Psoas muscle (tissue), 8 donors: ENCODE results near the gene FYB1. TPM values are rescaled to one million over a fixed set of nuclear protein-coding genes. Genes with fewer than 3 reads are reported as not detected.
A peak's percentile ranks its signal among the peaks of the same experiment; 100 is the strongest.

Experiments
- ATAC-seq, 4 donors: fragments of 200-7000 bp; cut with Tn5 transposase; one replicate each; pipeline ENCODE4 v1.9.1; 2020; ENCODE audit warnings: moderate library complexity in 3 of 4, mild to moderate bottlenecking in 2 of 4
- DNase-seq, 2 donors: peaks; one replicate each; pipeline ENCODE4 v3.0.0-alpha.2; 2020
- H3K27ac ChIP-seq: fragments of 200-600 bp; one replicate; pipeline ENCODE4 v1.8.0; 2022
- H3K27me3 ChIP-seq, 3 donors: fragments of 200-600 bp in 1 of 3; one replicate each; pipeline versions ENCODE4 v1.6.1 to v1.8.0; 2013 to 2022; ENCODE audit warnings: low read length in 2 of 3, mild to moderate bottlenecking in 2 of 3, moderate library complexity in 1 of 3; ENCODE audit not compliant: insufficient read depth in 3 of 3
- H3K36me3 ChIP-seq, 2 donors: fragments of 200-600 bp in 1 of 2; one replicate each; pipeline versions ENCODE4 v1.6.1 to v1.8.0; 2013 to 2022; ENCODE audit warnings: low read depth in 1 of 2, mild to moderate bottlenecking in 1 of 2, moderate library complexity in 1 of 2; ENCODE audit not compliant: insufficient read depth in 1 of 2
- H3K4me1 ChIP-seq: fragments of 200-600 bp; one replicate; pipeline ENCODE4 v1.8.0; 2022
- H3K4me3 ChIP-seq: fragments of 200-600 bp; one replicate; pipeline ENCODE4 v1.8.0; 2022; ENCODE audit warnings: mild to moderate bottlenecking
- H3K9me3 ChIP-seq: fragments of 200-600 bp; one replicate; pipeline ENCODE4 v1.8.0; 2022
- CTCF ChIP-seq: fragments of 200-600 bp; IDR thresholded peaks from one replicate; pipeline ENCODE4 v1.8.0; 2022; ENCODE audit warnings: antibody characterized with exemption
- WGBS, 3 donors: extraction: QIAGEN DNeasy Blood & Tissue Kit; methylation state at CpG; one replicate each; pipeline versions ENCODE4 v1.1.6 to v1.1.7; 2013; 5-methylcytosine and 5-hydroxymethylcytosine counted together
- intact Hi-C, 2 donors: fragments of 100-400 bp; cut with DNase I; formaldehyde crosslinking; loops; one replicate each; pipeline versions ENCODE4 v1.11.0 to v1.14.2; 2022
- polyA plus RNA-seq, 3 donors: library from polyadenylated mRNA; stranded (reverse); fragments of 200-250 nt; gene quantifications; one replicate each; pipeline ENCODE4 v1.2.3, GENCODE V29; 2013
- total RNA-seq, 4 donors: library from RNA; stranded (reverse); fragmentation: NEBNext Ultra II Directional in 2 of 4; extraction: Animal tissue kit (Norgen Biotek cat#: 25700) in 2 of 4; gene quantifications; one replicate each; pipeline versions ENCODE4 v1.2.1 to v1.2.4, GENCODE V29; 2021 to 2023
- donor health status: healthy with polysubstance abuse.
- donor health status: DM: no; HTN: no; CAD: no; lungs with moderate emphysema.
- donor health status: Bipolar disorder and iron deficiency.
- donor health status: healthy.
- donor health status: DM: yes; HTN: yes; CAD: no.
- donor health status: DM: no; HTN: no; CAD: no.
- donor health status: DM: no; HTN: no; CAD: no.
- donor health status: DM: yes; HTN: yes; CAD: no.

Gene FYB1
- total and polyA plus RNA-seq, 7 donors = 0.22 to 3.2 (median 1.3) TPM

GRCh38 chr5:39157701-39158100 is 61.7 kb downstream of the FYB1 start:
- ATAC-seq (no peak), DNase-seq (no peak)
- Histone ChIP-seq H3K4me3 (no peak overlapping the region), H3K9me3 (no peaks in the 10 kb centered on the region), H3K4me1 (peaks cover 11% of the 10 kb centered on the region), H3K27ac (no peak overlapping the region), H3K36me3 (no peaks in the 10 kb centered on the region), H3K27me3 (no peaks in the 10 kb centered on the region)
- TF ChIP-seq CTCF = no peak
- intact Hi-C loops = no loop called here

- DNase-seq (no peak), ATAC-seq (no peak)
- no peak for TF ChIP-seq CTCF
- Histone ChIP-seq H3K27me3 (no peaks in the 10 kb centered on the region), H3K9me3 (no peaks in the 10 kb centered on the region), H3K4me3 (no peak overlapping the region), H3K36me3 (no peaks in the 10 kb centered on the region), H3K27ac (no peak overlapping the region), H3K4me1 (peaks cover 9% of the 10 kb centered on the region)
- 58 to 69% (median 61%) methylated on average over 4 of the region's 4 CpGs for WGBS, 3 donors
- intact Hi-C loops = no loop called here
Measured at GRCh38 chr5:39156082-39156481, 63.3 kb downstream of the FYB1 start.

- intact Hi-C loops = loop anchor here in 1 of 2 donors (5.0 kb wide), 1 partner anchor 131 kb away; no protein-coding TSS in a partner anchor
- DNase-seq = no peak
- Histone ChIP-seq H3K9me3 (no peaks in the 10 kb centered on the region), H3K4me3 (no peak overlapping the region), H3K36me3 (no peaks in the 10 kb centered on the region), H3K27me3 (no peaks in the 10 kb centered on the region), H3K4me1 (peaks cover 6% of the 10 kb centered on the region), H3K27ac (no peak overlapping the region)
- WGBS, 3 donors = 34 to 47% (median 39%) methylated on average over 2 of the region's 2 CpGs
- TF ChIP-seq CTCF = no peak
- no peak for ATAC-seq
Measured at GRCh38 chr5:39151745-39152144, 67.6 kb downstream of the FYB1 start.

- no peak for TF ChIP-seq CTCF
- Histone ChIP-seq H3K36me3 (no peaks in the 10 kb centered on the region), H3K4me1 (peaks cover 6% of the 10 kb centered on the region), H3K27ac (no peak overlapping the region), H3K4me3 (no peak overlapping the region), H3K27me3 (no peaks in the 10 kb centered on the region), H3K9me3 (no peaks in the 10 kb centered on the region)
- DNase-seq = no peak
- 88 to 96% (median 90%) methylated on average over 4 of the region's 4 CpGs for WGBS, 3 donors
- ATAC-seq = no peak
- intact Hi-C loops = loop anchor here in 1 of 2 donors (5.0 kb wide), 1 partner anchor 132 kb away; no protein-coding TSS in a partner anchor
Measured at GRCh38 chr5:39149966-39150365, 69.4 kb downstream of the FYB1 start.

- Histone ChIP-seq H3K9me3 (no peaks in the 10 kb centered on the region), H3K36me3 (no peaks in the 10 kb centered on the region), H3K4me3 (no peak overlapping the region), H3K4me1 (peaks cover 6% of the 10 kb centered on the region), H3K27ac (no peak overlapping the region), H3K27me3 (no peaks in the 10 kb centered on the region)
- intact Hi-C loops = no loop called here
- DNase-seq (no peak), ATAC-seq (no peak)
- TF ChIP-seq CTCF = peak; percentile 39
Measured at GRCh38 chr5:39148983-39149534, 70.3 kb downstream of the FYB1 start.
